ENCODE results near the gene IGSF6. TPM values are rescaled to one million over a fixed set of nuclear protein-coding genes. Genes with fewer than 3 reads are reported as not detected.

Gene IGSF6
- total and polyA plus RNA-seq, 2 of the 13 experiments (the other 11 are each of a cell fraction or from before 2014, with no cell fraction given), result not detected

DNA sequence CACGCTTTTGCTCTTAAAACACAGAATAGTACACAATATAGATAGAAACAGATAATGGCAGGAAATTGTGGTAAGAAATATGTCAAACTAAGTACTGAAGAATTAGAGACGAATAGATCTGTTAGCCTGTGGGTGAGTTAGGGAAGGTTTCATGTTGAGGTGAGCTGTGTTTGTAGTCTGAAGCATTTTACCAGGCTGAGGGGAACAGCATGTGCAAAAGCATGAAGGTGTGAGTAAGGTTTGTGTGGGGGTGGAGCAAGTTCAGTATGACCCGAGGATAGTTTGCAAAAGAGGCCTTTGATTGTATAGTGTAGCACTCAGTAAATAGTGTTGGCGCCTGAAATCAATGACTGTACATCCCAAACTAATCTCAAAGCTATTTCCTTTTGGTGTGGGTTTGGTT lies 13.8 kb downstream of the IGSF6 start (continued):
- TF ChIP-seq MYPOP (CRISPR knock-in tag; IDR thresholded peaks at IDR 0.05), result no peak
- peak; percentile 42; the same call in 1 of the 2 replicates for TF ChIP-seq ZBTB25 (CRISPR knock-in tag; IDR thresholded peaks at IDR 0.05)
- TF ChIP-seq RBM22 (optimal IDR thresholded peaks at IDR 0.05; ENCODE audit: low read length), result peak; percentile 66
- TF ChIP-seq MEF2D (CRISPR knock-in tag; IDR thresholded peaks at IDR 0.05), result no peak
- TF ChIP-seq, protein P1, sequence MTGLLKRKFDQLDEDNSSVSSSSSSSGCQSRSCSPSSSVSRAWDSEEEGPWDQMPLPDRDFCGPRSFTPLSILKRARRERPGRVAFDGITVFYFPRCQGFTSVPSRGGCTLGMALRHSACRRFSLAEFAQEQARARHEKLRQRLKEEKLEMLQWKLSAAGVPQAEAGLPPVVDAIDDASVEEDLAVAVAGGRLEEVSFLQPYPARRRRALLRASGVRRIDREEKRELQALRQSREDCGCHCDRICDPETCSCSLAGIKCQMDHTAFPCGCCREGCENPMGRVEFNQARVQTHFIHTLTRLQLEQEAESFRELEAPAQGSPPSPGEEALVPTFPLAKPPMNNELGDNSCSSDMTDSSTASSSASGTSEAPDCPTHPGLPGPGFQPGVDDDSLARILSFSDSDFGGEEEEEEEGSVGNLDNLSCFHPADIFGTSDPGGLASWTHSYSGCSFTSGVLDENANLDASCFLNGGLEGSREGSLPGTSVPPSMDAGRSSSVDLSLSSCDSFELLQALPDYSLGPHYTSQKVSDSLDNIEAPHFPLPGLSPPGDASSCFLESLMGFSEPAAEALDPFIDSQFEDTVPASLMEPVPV (CRISPR knock-in tag; IDR thresholded peaks at IDR 0.05), result no peak
- TF ChIP-seq CREBL2 (CRISPR knock-in tag; IDR thresholded peaks at IDR 0.05; ENCODE audit: borderline replicate concordance), result no peak
- peak; percentile 43; the same call in 1 of the 2 replicates for TF ChIP-seq FOSL1 (CRISPR knock-in tag; IDR thresholded peaks at IDR 0.05; ENCODE audit: borderline replicate concordance)
- TF ChIP-seq AGO1 (IDR thresholded peaks at IDR 0.05; ENCODE audit: low read depth, low read length, poor library complexity, severe bottlenecking), result no peak
- TF ChIP-seq NR3C1 (CRISPR knock-in tag; IDR thresholded peaks at IDR 0.05), result no peak
- TF ChIP-seq, protein P2, sequence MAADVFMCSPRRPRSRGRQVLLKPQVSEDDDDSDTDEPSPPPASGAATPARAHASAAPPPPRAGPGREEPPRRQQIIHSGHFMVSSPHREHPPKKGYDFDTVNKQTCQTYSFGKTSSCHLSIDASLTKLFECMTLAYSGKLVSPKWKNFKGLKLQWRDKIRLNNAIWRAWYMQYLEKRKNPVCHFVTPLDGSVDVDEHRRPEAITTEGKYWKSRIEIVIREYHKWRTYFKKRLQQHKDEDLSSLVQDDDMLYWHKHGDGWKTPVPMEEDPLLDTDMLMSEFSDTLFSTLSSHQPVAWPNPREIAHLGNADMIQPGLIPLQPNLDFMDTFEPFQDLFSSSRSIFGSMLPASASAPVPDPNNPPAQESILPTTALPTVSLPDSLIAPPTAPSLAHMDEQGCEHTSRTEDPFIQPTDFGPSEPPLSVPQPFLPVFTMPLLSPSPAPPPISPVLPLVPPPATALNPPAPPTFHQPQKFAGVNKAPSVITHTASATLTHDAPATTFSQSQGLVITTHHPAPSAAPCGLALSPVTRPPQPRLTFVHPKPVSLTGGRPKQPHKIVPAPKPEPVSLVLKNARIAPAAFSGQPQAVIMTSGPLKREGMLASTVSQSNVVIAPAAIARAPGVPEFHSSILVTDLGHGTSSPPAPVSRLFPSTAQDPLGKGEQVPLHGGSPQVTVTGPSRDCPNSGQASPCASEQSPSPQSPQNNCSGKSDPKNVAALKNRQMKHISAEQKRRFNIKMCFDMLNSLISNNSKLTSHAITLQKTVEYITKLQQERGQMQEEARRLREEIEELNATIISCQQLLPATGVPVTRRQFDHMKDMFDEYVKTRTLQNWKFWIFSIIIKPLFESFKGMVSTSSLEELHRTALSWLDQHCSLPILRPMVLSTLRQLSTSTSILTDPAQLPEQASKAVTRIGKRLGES (CRISPR knock-in tag; IDR thresholded peaks at IDR 0.05; ENCODE audit: borderline replicate concordance), result no peak
- TF ChIP-seq PHF5A (CRISPR knock-in tag; IDR thresholded peaks at IDR 0.05; ENCODE audit: low read depth, unreplicated experiment), result peak; percentile 66
- no peak for TF ChIP-seq BORCS8-MEF2B (CRISPR knock-in tag; IDR thresholded peaks at IDR 0.05)
- TF ChIP-seq FOXK1 (CRISPR knock-in tag; IDR thresholded peaks at IDR 0.05; ENCODE audit: borderline replicate concordance, low read depth), result peak; percentile 59; the same call in 1 of the 2 replicates
- TF ChIP-seq SIX4 (CRISPR knock-in tag; IDR thresholded peaks at IDR 0.05), result 0 out of 2 replicates have a peak, but pooled peaks have one; percentile 13
- peak; percentile 72; the same call in 1 of the 2 replicates for TF ChIP-seq MBD4 (IDR thresholded peaks at IDR 0.05; ENCODE audit: borderline replicate concordance, low read length)
- TF ChIP-seq ZNF629 (CRISPR knock-in tag; conservative IDR thresholded peaks at IDR 0.05), result no peak
- peak; percentile 59; the same call in 1 of the 2 replicates for TF ChIP-seq ELF3 (CRISPR knock-in tag; IDR thresholded peaks at IDR 0.05)
- TF ChIP-seq SMAD3 (CRISPR knock-in tag; IDR thresholded peaks at IDR 0.05), result no peak; the same call in 1 of the 2 replicates
- no peak for TF ChIP-seq DNMT3B (CRISPR knock-in tag; conservative IDR thresholded peaks at IDR 0.05)
- TF ChIP-seq ERF (CRISPR knock-in tag; IDR thresholded peaks at IDR 0.05), result peak; percentile 63; the same call in 1 of the 2 replicates
- TF ChIP-seq KAT8 (CRISPR knock-in tag; IDR thresholded peaks at IDR 0.05), result peak; percentile 58; the same call in 1 of the 2 replicates
- TF ChIP-seq EP300 (IDR thresholded peaks at IDR 0.05; ENCODE audit: low read depth in 2 of 2, low read length in 2 of 2), result peak; percentile 91 to 93; a peak in 3 of 4 replicates
- peak; percentile 91 for TF ChIP-seq EP300 (CRISPR knock-in tag; IDR thresholded peaks at IDR 0.05; ENCODE audit: borderline replicate concordance)
- TF ChIP-seq ZNF30 (CRISPR knock-in tag; IDR thresholded peaks at IDR 0.05), result no peak
- peak; percentile 75 for TF ChIP-seq TEAD3 (CRISPR knock-in tag; optimal IDR thresholded peaks at IDR 0.05; ENCODE audit: borderline replicate concordance)
- TF ChIP-seq ATF1 (CRISPR knock-in tag; IDR thresholded peaks at IDR 0.05), result no peak
